Pancreas (tissue), 10 donors: ENCODE measurements around the gene SLC45A1. TPM values are rescaled to one million over a fixed set of nuclear protein-coding genes. Genes with fewer than 3 reads are reported as not detected.
"Not testable (repeated sequence)": the region's sequence is repeated elsewhere in the genome, so short reads cannot be mapped to it uniquely, and the experiment has no call there.

Source experiments
- ATAC-seq, 4 donors: fragments of 200-7000 bp; cut with Tn5 transposase; one replicate each; pipeline versions ENCODE4 v1.8.0 to v1.9.1; 2020; ENCODE audit warnings: mild to moderate bottlenecking in 4 of 4, moderate library complexity in 4 of 4
- DNase-seq, 6 donors: peaks; one replicate each; pipeline ENCODE4 v3.0.0-alpha.2; 2020
- FAIRE-seq: peaks from 2 replicates; lab custom pipeline; 2012; peaks lifted over from hg19 to GRCh38; lab: Jason Lieb, UNC
- H3K27ac ChIP-seq, 4 donors: fragments of 200-600 bp; sonication (generic); 1 replicate in 3 of 4; 2 replicates in 1 of 4; pipeline versions ENCODE4 v1.5.0 to v1.8.0; 2020
- H3K27me3 ChIP-seq, 4 donors: fragments of 200-600 bp; one replicate each; pipeline ENCODE4 v1.8.0; 2021
- H3K36me3 ChIP-seq, 3 donors: fragments of 200-600 bp; sonication (generic) in 1 of 3; one replicate each; pipeline versions ENCODE4 v1.5.0 to v1.8.0; 2020 to 2021
- H3K4me1 ChIP-seq, 3 donors: fragments of 200-600 bp; one replicate each; pipeline ENCODE4 v1.8.0; 2021
- H3K4me3 ChIP-seq, 4 donors: fragments of 200-600 bp; sonication (generic) in 2 of 4; one replicate each; pipeline versions ENCODE4 v1.5.0 to v1.8.0; 2020 to 2021
- H3K9me3 ChIP-seq, 4 donors: fragments of 200-600 bp; one replicate each; pipeline ENCODE4 v1.8.0; 2021
- CTCF ChIP-seq, 4 donors: fragments of 200-600 bp; sonication (generic) in 3 of 4; IDR thresholded peaks; one replicate each; pipeline versions ENCODE4 v1.5.0 to v1.8.0; 2021; ENCODE audit warnings: antibody characterized with exemption in 4 of 4
- WGBS, 2 donors: extraction: QIAGEN DNeasy Blood & Tissue Kit; methylation state at CpG; one replicate each; pipeline ENCODE4 v1.1.7; 2013; 5-methylcytosine and 5-hydroxymethylcytosine counted together
- intact Hi-C, 3 donors: fragments of 100-400 bp; cut with DNase I; formaldehyde crosslinking; loops; one replicate each; pipeline versions ENCODE4 v1.11.1 to v1.14.2; 2022
- polyA plus RNA-seq, 2 donors: library from polyadenylated mRNA; stranded (reverse); fragments of 200-250 nt; gene quantifications; one replicate each; pipeline ENCODE4 v1.2.3, GENCODE V29; 2013
- total RNA-seq, 6 donors: library from RNA; stranded (reverse); fragmentation: NEBNext Ultra II Directional in 4 of 6; extraction: Animal tissue kit (Norgen Biotek cat#: 25700) in 4 of 6; gene quantifications; one replicate each; pipeline versions ENCODE4 v1.2.1 to v1.2.4, GENCODE V29; 2021 to 2023
- donor health status: healthy with polysubstance abuse.
- donor health status: DM: no; HTN: no; CAD: no; lungs with moderate emphysema.
- donor health status: DM: no; HTN: no; CAD: no.
- donor health status: control.
- donor health status: control.
- donor health status: Bipolar disorder and iron deficiency.
- donor health status: DM: yes; HTN: yes; CAD: no.
- donor health status: DM: no; HTN: no; CAD: no.
- donor health status: DM: no; HTN: no; CAD: no.
- donor health status: DM: yes; HTN: yes; CAD: no.

SLC45A1 gene
- total and polyA plus RNA-seq, 8 donors: 0.16 to 1.8 (median 0.53) TPM

- FAIRE-seq: no peak
Measured at GRCh38 chr1:8276932-8277331, 41.0 kb upstream of the SLC45A1 start.

GRCh38 chr1:8278677-8279076 is 39.2 kb upstream of the SLC45A1 start:
- intact Hi-C loops, FAIRE-seq: not testable (repeated sequence)

More at GRCh38 chr1:8276932-8277331, 41.0 kb upstream of the SLC45A1 start:
- peaks cover 0 to 6% (median 0%) of the 10 kb centered on the region in 3 donors for H3K4me1 ChIP-seq
- no peaks in the 10 kb centered on the region for H3K9me3 ChIP-seq
- 66 to 69% methylated on average over 4 of the region's 4 CpGs for WGBS, 2 donors
- H3K27ac ChIP-seq: no peak overlapping the region
- H3K4me3 ChIP-seq: no peak overlapping the region
- intact Hi-C loops: no loop called here
- DNase-seq: no peak
- no peaks in the 10 kb centered on the region for H3K36me3 ChIP-seq
- no peaks in the 10 kb centered on the region for H3K27me3 ChIP-seq
- TF ChIP-seq CTCF (IDR thresholded peaks at IDR 0.05): no peak
- no peak for ATAC-seq

DNA sequence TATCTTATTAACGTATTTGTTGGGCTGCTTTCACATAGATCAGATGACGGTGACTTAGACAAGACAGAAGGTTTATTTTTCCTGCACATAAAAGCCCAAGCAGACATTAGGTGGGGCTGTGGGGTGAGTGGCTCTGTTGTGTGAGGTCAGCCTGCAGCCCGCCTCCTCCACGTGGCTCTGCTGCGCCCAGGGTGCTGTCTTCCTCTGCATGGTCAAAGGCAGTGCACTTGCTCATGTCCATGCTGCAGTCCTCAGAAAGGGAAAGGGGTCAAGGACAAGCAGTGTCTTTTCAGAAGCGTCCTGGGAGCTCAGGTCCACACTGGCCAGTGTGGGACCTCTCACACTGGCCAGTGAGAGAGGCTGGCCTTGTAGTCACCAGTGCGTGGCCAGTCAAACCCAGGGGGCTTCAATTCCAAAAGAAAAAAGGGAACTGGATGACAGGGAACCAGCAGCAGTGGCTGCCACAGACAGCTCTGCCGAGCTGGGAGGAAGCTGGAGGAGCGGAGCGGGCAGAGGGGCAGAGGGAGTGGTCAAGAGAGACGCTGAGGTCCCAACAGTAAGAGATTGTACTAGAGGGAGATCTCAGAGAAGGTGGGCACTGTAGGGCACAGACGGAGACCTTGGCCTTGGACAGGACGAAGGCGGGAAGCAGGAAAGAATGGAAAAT is 35.9 kb upstream of the SLC45A1 start:
- FAIRE-seq (no peak), DNase-seq (no peak), ATAC-seq (peak in 2 of 4 donors; percentile 59 to 61)
- 73 to 79% methylated on average over 14 of the region's 14 CpGs for WGBS, 2 donors
- no peak for TF ChIP-seq CTCF (IDR thresholded peaks at IDR 0.05)
- intact Hi-C loops: no loop called here
- Histone ChIP-seq H3K36me3 (no peaks in the 10 kb centered on the region), H3K27ac (no peak overlapping the region), H3K27me3 (no peaks in the 10 kb centered on the region), H3K4me3 (no peak overlapping the region), H3K9me3 (no peaks in the 10 kb centered on the region), H3K4me1 (no peaks in the 10 kb centered on the region)

More at GRCh38 chr1:8278677-8279076, 39.2 kb upstream of the SLC45A1 start:
- WGBS, 2 donors: 87 to 91% methylated on average over 8 of the region's 8 CpGs
- not testable (repeated sequence) for H3K36me3 ChIP-seq, DNase-seq, H3K27ac ChIP-seq, H3K27me3 ChIP-seq, H3K9me3 ChIP-seq, H3K4me3 ChIP-seq, ATAC-seq, H3K4me1 ChIP-seq

GRCh38 chr1:8283058-8283884 is 34.6 kb upstream of the SLC45A1 start:
- no peaks in the 10 kb centered on the region for H3K36me3 ChIP-seq
- no peaks in the 10 kb centered on the region for H3K9me3 ChIP-seq
- H3K4me1 ChIP-seq: no peaks in the 10 kb centered on the region
- intact Hi-C loops: no loop called here
- no peaks in the 10 kb centered on the region for H3K27me3 ChIP-seq
- DNase-seq (no peak), FAIRE-seq (no peak), ATAC-seq (peak; percentile 51 to 76 (median 68))
- no peak overlapping the region for H3K4me3 ChIP-seq
- 64 to 66% methylated on average over 14 of the region's 14 CpGs for WGBS, 2 donors
- no peak for TF ChIP-seq CTCF (IDR thresholded peaks at IDR 0.05)
- H3K27ac ChIP-seq: no peak overlapping the region

DNA sequence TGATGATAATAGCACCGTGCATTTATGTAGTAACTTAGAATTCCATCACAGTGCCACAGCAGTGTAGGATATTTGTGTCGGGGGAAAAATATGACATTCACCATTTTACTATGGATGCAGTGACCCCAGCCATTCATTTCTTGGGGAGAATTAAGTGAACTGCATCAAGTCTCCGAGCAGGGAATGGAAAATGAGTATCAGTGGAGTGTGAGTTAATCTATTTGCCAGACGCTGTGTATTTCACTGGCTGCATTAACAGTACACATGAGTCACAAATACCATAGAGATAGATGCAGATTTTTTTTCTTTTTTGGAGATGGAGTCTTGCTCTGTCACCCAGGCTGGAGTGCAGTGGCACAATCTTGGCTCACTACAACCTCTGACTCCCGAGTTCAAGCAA is 33.8 kb upstream of the SLC45A1 start:
- no peak overlapping the region for H3K27ac ChIP-seq
- no peaks in the 10 kb centered on the region for H3K4me1 ChIP-seq
- H3K36me3 ChIP-seq: no peaks in the 10 kb centered on the region
- ATAC-seq: peak in 1 of 4 donors; percentile 26
- no peak overlapping the region for H3K4me3 ChIP-seq
- 78 to 84% methylated on average over 5 of the region's 5 CpGs for WGBS, 2 donors
- no peak for FAIRE-seq
- no peaks in the 10 kb centered on the region for H3K27me3 ChIP-seq
- intact Hi-C loops: no loop called here
- no peak for TF ChIP-seq CTCF (IDR thresholded peaks at IDR 0.05)
- no peaks in the 10 kb centered on the region for H3K9me3 ChIP-seq
- no peak for DNase-seq
